ENCODE data around the gene TMEM219.

- TF ChIP-seq ESRRA (CRISPR knock-in tag; IDR thresholded peaks at IDR 0.05; ENCODE audit: borderline replicate concordance), result no peak
- TF ChIP-seq ETV6 (CRISPR knock-in tag; IDR thresholded peaks at IDR 0.05), result no peak
- TF ChIP-seq, protein P1, sequence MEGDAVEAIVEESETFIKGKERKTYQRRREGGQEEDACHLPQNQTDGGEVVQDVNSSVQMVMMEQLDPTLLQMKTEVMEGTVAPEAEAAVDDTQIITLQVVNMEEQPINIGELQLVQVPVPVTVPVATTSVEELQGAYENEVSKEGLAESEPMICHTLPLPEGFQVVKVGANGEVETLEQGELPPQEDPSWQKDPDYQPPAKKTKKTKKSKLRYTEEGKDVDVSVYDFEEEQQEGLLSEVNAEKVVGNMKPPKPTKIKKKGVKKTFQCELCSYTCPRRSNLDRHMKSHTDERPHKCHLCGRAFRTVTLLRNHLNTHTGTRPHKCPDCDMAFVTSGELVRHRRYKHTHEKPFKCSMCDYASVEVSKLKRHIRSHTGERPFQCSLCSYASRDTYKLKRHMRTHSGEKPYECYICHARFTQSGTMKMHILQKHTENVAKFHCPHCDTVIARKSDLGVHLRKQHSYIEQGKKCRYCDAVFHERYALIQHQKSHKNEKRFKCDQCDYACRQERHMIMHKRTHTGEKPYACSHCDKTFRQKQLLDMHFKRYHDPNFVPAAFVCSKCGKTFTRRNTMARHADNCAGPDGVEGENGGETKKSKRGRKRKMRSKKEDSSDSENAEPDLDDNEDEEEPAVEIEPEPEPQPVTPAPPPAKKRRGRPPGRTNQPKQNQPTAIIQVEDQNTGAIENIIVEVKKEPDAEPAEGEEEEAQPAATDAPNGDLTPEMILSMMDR (IDR thresholded peaks at IDR 0.05), result no peak
- TF ChIP-seq, protein P2, sequence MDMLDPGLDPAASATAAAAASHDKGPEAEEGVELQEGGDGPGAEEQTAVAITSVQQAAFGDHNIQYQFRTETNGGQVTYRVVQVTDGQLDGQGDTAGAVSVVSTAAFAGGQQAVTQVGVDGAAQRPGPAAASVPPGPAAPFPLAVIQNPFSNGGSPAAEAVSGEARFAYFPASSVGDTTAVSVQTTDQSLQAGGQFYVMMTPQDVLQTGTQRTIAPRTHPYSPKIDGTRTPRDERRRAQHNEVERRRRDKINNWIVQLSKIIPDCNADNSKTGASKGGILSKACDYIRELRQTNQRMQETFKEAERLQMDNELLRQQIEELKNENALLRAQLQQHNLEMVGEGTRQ (CRISPR knock-in tag; IDR thresholded peaks at IDR 0.05), result no peak
- no peak for TF ChIP-seq FOXJ3 (CRISPR knock-in tag; IDR thresholded peaks at IDR 0.05; ENCODE audit: borderline replicate concordance)
- TF ChIP-seq GABPB1 (CRISPR knock-in tag; IDR thresholded peaks at IDR 0.05), result no peak
- TF ChIP-seq, protein P3, sequence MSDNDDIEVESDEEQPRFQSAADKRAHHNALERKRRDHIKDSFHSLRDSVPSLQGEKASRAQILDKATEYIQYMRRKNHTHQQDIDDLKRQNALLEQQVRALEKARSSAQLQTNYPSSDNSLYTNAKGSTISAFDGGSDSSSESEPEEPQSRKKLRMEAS (CRISPR knock-in tag; IDR thresholded peaks at IDR 0.05), result no peak
- TF ChIP-seq, protein P4, sequence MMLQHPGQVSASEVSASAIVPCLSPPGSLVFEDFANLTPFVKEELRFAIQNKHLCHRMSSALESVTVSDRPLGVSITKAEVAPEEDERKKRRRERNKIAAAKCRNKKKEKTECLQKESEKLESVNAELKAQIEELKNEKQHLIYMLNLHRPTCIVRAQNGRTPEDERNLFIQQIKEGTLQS (CRISPR knock-in tag; conservative IDR thresholded peaks at IDR 0.05), result no peak
- TF ChIP-seq SOX15 (CRISPR knock-in tag; IDR thresholded peaks at IDR 0.05), result no peak
- TF ChIP-seq, protein P5, sequence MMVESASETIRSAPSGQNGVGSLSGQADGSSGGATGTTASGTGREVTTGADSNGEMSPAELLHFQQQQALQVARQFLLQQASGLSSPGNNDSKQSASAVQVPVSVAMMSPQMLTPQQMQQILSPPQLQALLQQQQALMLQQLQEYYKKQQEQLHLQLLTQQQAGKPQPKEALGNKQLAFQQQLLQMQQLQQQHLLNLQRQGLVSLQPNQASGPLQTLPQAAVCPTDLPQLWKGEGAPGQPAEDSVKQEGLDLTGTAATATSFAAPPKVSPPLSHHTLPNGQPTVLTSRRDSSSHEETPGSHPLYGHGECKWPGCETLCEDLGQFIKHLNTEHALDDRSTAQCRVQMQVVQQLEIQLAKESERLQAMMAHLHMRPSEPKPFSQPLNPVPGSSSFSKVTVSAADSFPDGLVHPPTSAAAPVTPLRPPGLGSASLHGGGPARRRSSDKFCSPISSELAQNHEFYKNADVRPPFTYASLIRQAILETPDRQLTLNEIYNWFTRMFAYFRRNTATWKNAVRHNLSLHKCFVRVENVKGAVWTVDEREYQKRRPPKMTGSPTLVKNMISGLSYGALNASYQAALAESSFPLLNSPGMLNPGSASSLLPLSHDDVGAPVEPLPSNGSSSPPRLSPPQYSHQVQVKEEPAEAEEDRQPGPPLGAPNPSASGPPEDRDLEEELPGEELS (CRISPR knock-in tag; IDR thresholded peaks at IDR 0.05), result no peak
Observed at GRCh38 chr16:30003670-30004423, 42.0 kb downstream of the TMEM219 start.
